HG03045 (cell line): ENCODE data around the gene HOXA3.

ENCODE experiments used
- ATAC-seq: cut with Tn5 transposase; IDR thresholded peaks from one replicate; pipeline ENCODE4 v1.9.1; 2021; ENCODE audit warnings: mild to moderate bottlenecking, moderate library complexity; ENCODE audit not compliant: unreplicated experiment

The HOXA3 gene

DNA sequence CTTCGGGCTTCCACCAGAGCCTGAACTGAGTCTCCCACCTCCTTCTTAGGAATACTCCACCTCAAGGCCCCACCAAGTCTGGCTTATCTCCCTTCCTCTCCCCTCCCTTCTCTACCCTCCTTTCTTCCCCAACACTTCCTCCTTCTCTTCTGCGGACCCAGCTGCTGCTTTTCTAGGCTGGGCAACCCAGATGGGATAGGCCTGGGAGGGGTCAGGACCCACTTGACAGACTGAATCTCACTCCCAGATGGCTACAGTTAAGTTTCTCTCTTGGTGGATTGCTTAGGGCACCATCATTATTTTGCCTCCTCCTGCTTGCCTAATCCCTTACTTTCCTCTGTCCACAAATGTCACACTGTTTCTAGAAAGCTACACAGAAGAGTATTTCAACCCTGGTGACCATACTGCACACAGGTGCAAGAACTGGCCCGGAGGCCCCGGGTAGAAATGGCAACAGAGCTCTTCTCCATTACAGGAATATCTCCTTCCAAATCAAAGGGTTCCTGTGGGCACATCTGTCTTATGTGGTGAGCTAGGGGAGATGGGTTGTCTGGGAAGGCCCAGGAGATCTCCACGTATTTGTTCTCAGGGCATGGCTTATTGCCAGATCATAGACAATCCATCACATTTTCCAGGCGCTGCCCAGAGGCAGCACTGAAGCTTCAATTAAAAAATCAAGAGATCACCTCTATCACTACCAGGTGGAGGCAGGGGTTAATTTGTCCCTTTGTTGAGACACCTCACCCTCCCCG lies 37.8 kb upstream of the HOXA3 start:
- no peak for ATAC-seq

DNA sequence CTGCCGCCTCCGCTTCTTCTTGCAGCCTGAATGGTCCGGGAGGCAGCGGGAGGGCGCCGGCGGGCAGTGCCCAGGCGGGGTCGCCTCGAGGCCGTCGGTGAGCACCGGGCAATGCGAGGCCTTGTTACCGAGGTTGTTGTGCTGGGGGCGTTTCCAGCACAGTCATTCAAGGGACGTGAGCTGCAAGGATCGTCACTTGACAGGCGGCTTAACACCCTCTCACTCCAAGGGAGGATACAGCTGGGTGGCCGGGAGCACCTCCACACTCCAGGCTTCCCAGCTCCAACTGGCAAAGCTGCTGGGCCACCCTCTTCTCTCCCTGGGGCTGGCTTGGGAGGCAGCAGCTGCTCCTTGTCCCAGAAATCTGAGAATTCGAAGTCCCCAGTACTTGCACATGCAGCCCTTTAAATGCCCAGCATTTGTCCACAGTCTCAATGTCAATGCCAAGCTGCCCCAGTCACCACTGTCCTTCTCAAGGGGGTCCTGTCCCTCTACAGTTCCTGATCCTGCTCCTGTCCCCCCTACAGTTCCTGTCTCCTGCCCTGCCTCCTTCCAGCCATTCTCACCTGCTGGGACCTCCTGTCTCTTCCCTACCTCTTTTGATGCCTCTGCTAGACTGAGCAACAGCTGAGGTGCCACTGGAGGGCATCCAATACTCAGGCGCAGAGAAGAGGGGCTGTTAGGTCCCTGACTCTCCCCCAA lies 37.1 kb upstream of the HOXA3 start:
- no peak for ATAC-seq

DNA sequence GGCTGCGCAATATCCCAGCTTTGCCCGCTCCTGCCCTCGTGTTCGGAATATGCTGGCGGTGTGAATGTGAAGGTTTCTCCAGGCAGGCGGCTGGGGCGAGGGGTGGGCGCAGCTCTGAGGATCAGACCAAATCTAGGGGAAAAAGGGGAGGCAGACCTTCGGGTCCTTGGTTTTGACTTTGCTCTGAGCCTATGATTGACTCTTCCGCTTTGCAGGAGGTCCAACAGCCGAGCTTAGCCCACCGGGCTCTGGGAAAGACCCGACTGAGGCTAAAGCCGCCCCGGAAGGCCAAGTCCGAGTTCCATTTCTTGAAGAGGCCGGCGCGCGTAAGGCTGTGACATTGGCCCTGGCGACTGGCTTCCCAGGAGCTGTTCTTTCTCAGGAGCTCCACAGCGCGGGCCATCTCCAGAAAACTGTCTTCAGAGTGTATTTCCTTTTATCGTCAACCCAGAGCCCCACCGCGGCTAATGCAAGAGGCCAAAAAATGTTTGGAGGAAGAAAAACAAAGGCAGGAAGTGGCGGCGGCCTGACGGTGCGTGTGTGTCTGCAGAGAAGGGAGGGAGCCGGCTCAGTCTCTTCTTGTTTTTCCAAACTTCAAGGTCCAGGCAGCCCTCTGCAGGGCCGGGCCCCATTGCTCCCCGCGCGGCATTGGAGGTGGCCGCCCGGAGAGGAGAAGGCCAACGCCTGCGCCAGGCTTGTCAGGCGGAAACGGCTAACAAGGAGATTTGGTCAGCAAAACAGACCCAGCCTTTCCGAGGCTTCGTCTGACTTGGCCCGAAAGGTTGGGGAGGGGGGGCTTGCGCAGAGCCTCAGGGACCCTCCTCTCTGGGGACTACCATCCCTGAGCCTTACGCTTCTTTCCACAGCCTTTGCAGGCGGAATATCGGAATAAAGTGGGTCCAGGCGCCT lies 36.3 kb upstream of the HOXA3 start:
- no peak for ATAC-seq

DNA sequence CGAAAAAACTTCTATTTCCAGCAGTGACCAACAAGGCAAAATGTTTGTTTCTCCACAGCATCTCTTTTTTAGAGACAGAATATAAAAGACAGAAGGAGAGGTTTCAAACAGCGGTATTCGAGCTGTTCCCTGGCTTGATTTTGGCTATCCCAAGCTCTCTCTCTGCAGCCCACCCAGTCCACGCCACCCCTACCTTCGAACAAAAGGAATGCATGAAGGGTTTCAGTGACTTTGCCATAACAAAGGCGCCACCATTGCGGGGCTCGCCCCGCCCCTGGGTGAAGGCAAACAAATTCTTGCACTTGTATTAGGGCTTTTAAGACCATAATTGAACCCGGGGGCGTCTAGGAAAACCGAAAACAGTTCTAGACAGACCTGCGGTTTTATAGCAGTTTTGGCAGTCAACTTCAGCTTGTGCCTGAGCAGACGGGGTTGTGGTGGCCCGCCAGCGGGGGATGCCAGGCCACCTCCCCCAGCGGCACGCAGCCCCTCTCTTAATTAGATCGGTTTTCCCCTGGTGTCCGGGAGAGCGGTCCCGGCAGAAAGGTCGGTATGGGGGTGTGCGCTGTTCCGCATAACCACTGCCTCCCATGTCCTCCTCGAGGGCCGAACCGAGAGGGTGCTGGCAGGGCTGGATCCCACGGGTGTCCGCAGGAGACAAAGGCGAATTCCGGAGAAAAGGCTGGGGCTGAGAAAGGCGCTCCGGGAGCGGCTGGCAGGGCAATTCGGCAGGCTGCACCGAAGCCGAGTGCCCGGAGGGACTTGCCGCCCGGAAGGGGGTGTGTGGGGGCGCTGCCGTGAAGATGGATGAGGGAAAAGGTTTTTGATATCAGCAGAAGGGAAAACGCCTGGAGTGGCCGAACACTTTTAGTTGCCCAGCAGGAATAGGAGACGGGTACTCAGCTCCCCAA lies 35.3 kb upstream of the HOXA3 start:
- no peak for ATAC-seq

DNA sequence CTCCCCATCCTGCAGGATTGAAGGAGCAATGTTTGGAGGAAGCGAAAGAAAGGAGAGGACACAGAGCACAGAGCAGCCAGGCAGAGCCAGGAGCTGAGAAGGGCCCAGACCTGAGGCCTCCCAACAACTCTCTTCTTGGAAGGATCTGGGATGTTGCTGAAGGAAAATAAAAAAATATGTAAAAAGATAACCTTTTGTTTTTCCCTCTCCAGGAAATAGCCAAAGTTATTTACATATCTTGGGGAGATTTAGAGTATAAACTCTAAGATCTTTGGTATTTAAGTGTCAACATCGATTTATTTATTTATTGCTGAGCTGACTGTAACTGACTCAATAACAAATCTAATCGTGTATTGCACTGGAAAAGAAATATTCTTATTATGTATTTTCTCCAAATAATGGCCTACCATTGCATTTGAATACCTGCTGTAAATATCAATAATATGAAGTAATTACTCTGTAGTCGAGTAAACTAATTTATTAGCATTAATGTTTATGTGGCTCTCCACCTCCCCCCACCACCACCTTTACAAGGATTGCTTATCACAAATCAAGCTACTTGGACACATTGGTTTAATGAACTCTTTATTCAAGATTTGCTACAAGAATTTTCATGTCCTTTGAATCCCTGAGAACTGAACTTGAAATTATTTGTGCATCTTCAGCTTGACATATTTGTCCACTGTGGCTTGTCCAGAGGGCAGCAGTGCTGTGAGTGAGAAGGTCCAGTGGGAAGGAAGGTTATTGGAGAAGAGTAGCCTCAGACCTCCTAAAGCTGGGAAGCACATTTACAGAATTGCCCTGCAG lies 34.5 kb upstream of the HOXA3 start:
- no peak for ATAC-seq

DNA sequence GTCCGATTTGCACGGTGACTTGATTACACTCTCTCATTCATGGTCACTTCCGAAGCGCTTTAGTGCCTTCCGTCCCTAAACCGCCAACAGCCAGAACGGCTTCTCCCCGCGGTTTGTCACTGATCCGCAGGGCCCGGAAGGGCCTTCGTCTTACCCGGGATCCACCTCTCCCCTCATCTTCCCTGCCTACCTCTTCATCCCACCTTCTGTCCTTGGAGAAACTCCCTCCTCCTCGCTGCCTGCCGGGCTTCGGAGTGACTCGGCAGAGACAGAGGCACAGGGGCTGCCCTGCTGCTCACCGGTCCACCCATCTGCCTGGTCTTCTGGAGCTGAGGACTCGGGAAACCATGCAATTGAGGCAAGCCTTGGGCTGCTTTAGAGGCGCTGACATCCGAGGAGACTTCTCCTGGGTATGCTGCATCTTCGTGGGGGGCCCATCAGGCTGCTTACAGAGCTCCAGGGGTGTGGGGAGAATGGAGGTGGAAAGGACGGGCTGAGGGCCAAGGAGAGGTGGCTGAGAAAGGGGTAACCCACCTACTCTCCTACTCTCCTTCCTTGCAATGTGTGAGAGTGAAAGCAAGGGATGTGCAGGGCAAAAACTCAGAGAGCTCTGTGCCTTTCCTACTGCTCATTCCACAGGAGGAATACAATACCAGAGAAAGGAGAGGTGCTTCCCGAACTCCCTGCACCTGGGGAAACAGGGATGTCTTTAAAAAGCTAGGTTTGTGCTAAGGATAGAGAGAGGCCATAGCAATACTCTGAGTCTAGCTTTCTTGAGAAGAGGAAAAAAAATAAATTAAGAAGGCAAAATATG lies 33.7 kb upstream of the HOXA3 start:
- ATAC-seq, result no peak

DNA sequence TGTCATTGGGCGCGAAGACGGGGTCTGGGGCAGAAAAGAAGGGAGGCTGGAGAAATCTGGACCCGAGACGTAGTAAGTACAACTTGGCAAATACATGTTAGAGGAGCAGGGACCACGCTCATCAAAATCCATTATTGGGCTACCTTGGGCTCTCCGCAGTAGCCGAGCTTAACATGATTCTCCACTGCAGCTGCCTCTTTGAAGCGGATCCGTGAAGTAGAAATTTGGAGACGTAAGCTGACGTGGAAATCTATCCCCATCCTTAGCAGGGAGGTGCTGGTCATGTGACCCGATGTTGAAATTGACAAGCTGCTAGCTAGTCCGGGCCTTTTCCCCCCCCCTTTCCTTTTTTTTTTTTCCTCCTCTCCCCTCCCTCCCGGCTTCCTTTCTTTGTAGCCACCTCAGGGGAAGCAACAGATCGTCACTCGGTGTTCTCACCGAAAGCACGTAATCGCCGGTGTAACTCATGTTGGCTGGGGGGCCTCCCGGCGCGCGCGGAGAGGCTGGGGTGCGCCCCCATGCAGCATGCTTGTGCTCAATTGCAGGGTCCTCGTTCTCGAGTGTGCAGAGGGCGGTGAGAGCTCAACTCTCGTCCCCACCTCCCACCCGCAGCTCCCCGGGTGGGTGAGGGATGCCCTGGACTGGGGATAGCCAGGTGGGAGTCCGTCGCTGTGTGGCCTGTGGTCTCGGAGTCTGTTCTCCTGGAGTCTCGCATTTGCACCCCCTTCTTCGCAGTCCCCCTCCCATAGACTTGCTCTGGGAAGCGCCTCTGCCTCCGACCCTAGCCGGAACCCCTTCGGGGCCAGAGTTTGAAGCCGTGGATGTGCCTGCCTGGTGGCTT lies 32.9 kb upstream of the HOXA3 start, which contains the start of gene HOXA11:
TSS of gene HOXA11 (minus strand) at position 220 of the 841 bp plus-strand sequence. CDS start at position 132, 88 bp downstream.
- ATAC-seq, result no peak

DNA sequence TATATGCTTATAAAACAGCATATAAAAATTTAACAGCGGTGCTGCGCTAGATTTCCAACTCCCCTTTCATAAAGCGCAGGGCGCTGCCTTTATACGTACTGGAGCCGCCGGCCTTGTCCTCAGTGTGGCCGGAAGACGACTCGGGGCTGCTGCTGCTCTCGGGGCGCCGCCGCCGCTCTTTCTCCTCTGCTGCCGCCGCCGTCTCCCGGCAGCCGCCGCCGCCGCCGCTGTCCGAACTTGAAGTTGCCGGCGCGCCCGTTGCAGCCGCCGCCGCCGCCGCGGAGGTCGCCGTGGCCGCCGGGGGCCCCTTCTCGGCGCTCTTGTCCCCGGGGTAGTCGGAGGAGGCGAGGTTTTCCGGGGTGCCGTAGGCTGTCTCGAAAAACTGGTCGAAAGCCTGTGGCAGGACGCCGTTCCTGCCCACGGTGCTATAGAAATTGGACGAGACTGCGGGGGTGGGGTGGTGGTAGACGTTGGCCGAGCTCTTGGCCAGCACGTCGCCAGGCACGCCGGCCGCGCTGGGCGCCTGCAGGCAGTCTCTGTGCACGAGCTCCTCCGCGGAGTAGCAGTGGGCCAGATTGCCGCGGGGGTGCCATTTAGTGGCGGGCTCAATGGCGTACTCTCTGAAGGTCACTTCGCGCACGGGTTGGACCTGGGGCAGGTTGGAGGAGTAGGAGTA lies 32.1 kb upstream of the HOXA3 start:
- ATAC-seq, result no peak

DNA sequence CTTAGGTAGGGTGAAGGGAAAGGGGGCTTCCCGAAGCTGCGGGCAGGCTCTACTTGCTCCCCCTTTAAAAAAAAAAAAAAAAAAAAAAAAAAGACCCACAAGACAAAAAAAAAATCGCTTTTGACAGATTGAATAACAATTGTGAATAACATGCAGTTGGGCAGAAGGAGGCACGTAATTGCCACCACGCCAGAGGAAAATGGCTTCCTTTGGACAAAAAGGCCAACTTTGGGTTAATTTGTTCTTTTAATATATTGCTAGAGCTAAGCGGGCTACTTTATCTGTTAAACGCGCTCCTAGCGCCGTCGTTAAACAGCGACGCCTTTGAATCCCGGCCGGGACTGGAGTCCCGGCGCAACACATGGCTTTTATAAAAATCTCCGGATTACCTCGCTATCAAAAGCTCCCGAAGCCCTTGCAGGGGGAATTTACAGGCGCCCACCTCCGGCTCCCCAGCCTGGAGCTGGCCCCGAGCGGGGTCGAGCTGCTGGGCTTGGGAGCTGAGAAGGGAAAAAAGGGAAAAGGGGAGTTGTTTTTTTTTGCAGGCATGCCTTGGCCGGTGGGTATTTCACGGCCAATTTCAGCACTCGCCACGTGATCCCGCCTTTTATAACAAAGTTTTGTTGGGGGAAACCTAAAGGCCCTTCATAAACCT lies 31.4 kb upstream of the HOXA3 start:
- no peak for ATAC-seq

DNA sequence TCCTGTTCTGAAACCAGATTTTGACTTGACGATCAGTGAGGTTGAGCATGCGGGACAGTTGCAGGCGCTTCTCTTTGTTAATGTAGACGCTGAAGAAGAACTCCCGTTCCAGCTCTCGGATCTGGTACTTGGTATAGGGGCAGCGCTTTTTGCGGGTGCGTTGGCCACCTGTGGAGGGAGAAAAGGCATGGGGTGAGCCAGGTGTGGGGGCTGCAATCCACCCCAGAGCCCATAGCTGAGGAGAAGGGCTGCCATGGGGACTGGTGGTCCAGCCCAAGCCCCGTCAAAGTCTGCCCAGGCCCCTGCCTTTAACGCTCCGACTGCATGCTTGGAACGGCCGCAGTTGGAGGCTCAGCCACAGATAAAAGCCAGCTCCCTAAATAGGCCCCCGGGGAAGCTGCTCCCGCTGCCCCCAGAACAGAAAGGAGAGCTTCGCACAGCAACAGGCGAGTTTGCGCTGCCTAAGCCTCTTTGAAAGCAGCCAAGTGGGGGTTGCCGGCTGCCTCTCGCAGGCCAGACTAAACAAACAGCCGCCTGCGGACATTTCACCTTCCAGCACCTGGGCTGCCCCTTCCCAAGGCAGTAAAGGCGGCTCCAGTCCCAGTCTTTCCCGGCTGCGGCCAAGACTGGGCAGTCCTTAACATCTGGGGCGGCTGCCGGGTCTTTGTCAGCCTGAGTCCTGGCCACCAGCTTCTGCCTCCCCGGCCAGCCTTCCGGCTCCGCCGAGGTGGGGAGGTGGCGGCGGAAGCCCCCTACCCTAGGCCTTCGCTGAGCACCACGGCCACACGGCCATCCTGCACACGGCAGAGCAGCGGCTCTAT lies 30.7 kb upstream of the HOXA3 start:
- no peak for ATAC-seq

DNA sequence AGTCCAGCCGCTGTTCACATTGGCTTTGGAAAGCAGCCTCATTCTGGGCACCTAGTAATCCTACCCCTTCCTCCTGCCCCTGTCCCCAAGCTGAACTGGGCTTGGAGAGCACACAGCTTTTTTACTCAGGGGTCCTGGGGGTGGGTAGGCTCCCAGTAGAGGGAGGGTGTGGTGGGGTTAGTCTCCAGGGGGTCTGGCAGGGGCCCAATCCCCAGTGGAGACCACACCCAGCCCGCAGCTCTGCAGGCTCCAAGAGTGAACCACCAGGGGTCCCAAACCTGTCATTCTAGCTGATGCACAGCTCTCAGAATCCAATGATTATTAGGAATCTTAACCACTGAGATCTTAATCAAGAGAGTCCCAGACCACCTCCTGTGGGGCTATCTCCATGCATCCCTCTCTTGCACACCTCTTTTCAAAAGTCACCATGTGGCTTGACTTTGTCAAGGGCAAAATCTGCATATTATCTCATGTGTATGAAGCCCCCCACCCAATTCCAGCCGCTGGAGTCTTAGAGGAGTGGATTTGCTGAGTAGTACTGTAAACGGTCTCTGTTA lies 30.0 kb upstream of the HOXA3 start:
- no peak for ATAC-seq

DNA sequence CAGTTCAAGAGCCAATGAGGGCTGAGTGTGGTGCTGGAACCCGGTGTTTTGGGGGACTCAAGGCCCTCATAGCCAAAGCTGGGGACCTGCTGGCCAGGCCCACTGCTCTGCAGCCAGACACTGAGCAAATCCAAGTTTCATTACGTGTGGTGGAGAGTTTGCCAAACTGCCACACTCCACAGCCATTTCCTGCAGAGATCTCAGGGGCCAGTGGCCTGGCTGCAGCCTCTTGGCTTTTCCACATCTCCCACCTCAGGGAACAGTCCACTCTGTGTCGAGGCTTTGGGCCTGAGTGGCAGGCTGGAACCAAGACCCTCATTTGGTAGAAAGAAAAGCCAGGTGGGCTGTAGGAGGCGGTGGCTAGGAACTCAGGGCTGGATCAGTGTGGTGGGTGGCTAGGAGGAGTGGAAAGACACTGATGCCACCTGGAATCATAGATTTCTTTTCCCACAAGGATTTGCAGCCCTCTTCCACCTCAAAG lies 29.5 kb upstream of the HOXA3 start:
- ATAC-seq, result no peak

DNA sequence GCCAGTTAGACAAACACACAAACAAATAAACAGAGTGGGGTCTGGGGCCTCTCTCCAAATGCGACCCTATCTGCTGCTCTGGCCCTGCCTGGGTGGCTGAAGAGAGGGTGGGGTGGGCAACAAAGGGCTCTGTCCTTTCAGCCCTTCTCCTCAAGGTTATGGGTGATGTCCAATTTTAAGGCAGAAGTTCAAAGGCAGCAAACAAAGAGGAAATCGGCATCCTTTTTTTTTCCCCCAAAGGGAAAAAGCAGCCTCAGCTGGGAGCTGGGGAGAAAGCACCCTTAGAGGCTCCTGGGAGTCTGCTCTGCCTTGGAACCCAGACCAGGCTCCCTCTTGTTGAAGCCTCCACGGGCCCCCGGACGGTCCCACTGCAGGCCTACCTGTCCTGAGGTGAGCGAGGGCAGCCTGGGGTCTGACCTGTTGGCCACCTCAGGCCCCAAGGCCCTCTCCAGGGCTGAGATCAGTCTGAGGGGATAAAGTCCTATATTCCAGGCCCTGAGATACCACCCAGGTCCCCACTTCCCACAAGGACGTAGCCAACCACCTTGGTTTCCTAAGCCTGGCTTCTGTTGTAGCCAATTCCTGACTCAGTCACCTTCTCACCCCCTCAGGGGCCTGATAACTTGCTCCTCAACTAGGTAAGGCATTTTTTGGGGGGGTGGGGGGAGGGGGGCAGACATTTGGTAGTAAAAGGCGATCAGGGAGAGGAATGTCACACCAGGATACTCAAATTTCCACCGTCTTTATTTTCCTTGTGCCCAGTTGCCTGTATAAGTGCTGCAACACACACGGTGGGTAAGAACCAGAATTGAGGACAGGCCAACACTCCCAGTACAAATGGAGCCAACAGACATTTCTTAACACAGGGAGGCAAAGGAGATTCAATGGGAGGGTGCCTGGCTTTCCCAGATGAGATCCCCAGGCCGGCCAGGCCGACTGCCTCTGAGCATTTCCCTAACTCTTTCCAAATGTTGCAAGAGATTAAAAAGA lies 28.3 kb upstream of the HOXA3 start:
- ATAC-seq, result no peak
